Breast epithelium (tissue), 3 donors: Measurements from ENCODE around the gene VEPH1.

Source experiments
- CTCF ChIP-seq, 3 donors: fragments of 450-650 bp; IDR thresholded peaks; one replicate each; pipeline ENCODE4 v1.5.1; 2016 to 2017; ENCODE audit warnings: antibody characterized with exemption in 3 of 3, mild to moderate bottlenecking in 3 of 3, moderate library complexity in 3 of 3
- POLR2AphosphoS5 ChIP-seq, 3 donors: sonication (generic); formaldehyde crosslinking; IDR thresholded peaks; one replicate each; pipeline ENCODE4 v1.6.1; 2017; ENCODE audit warnings: antibody characterized with exemption in 3 of 3

GRCh38 chr3:157240408-157240807, 262.8 kb downstream of the VEPH1 start:
- TF ChIP-seq CTCF (IDR thresholded peaks at IDR 0.05), result no peak
- TF ChIP-seq POLR2AphosphoS5 (IDR thresholded peaks at IDR 0.05), result no peak
